DND-41 (cell line): ENCODE measurements around the gene STX1A.

Experiments
- CTCF ChIP-seq: IDR thresholded peaks from 2 replicates; pipeline ENCODE4 v1.5.1; 2012; ENCODE audit warnings: borderline replicate concordance, low read length, moderate library complexity, mild to moderate bottlenecking; ENCODE audit not compliant: poor library complexity, severe bottlenecking; ENCODE audit errors: extremely low read depth
- EZH2 ChIP-seq: IDR thresholded peaks from 3 replicates; pipeline ENCODE4 v1.6.1; 2012; ENCODE audit warnings: borderline replicate concordance, low read depth, mild to moderate bottlenecking, moderate library complexity, low read length, inconsistent platforms; ENCODE audit not compliant: severe bottlenecking

- no peak for TF ChIP-seq CTCF
- TF ChIP-seq EZH2, result no peak
Measured at GRCh38 chr7:73730485-73730884, 11.0 kb upstream of the STX1A start.
